Peyer's patch (tissue), 4 donors: ENCODE data around the gene BRD3OS.

Source experiments
- POLR2A ChIP-seq, 2 donors: fragments of 450-650 bp; IDR thresholded peaks; one replicate each; pipeline ENCODE4 v1.5.1; 2017; ENCODE audit warnings: antibody characterized with exemption in 2 of 2, mild to moderate bottlenecking in 2 of 2, moderate library complexity in 2 of 2
- TF ChIP-seq, protein P1 (sequence below), 6 experiments: fragments of 450-650 bp in 4 of 6; fragments of 200-600 bp in 2 of 6; sonication (generic) in 1 of 6; IDR thresholded peaks; one replicate each; pipeline ENCODE4 v1.5.1; 2017 to 2019; ENCODE audit warnings: antibody characterized with exemption in 6 of 6, mild to moderate bottlenecking in 3 of 6, moderate library complexity in 1 of 6

DNA sequence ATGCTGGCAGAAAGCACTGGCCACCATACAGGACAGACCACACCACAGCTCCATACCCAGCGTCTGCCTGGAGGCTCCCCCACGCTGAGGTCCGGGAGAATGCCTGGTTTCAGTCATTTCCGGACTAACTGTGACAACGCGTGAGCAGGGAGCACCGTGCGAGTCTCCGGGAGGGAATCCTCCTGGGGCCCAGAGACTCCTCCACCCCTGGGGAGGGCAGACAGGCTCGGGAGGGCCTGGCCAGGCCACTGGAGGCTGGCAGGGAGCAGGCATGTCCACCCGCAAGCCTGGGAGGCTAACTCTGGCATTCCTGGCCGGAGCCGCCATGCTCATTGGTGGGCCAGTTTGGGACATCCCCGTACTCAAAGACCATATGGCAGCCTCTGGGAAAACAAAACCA is 6.5 kb downstream of the BRD3OS start:
- TF ChIP-seq POLR2A (IDR thresholded peaks at IDR 0.05) = no peak
- TF ChIP-seq, protein P1, sequence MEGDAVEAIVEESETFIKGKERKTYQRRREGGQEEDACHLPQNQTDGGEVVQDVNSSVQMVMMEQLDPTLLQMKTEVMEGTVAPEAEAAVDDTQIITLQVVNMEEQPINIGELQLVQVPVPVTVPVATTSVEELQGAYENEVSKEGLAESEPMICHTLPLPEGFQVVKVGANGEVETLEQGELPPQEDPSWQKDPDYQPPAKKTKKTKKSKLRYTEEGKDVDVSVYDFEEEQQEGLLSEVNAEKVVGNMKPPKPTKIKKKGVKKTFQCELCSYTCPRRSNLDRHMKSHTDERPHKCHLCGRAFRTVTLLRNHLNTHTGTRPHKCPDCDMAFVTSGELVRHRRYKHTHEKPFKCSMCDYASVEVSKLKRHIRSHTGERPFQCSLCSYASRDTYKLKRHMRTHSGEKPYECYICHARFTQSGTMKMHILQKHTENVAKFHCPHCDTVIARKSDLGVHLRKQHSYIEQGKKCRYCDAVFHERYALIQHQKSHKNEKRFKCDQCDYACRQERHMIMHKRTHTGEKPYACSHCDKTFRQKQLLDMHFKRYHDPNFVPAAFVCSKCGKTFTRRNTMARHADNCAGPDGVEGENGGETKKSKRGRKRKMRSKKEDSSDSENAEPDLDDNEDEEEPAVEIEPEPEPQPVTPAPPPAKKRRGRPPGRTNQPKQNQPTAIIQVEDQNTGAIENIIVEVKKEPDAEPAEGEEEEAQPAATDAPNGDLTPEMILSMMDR (IDR thresholded peaks at IDR 0.05) = no peak
